Coronary artery (tissue), 2 donors: ENCODE measurements around the gene HID1.
"Not testable (repeated sequence)": the region's sequence is repeated elsewhere in the genome, so short reads cannot be mapped to it uniquely, and the experiment has no call there.

Source experiments
- DNase-seq: peaks from one replicate; pipeline ENCODE4 v3.0.0-alpha.2; 2017; ENCODE audit warnings: low spot score
- H3K27ac ChIP-seq, 2 donors: fragments of 200-600 bp; sonication (generic); one replicate each; pipeline ENCODE4 v1.5.1; 2016 to 2019
- H3K4me3 ChIP-seq: fragments of 200-600 bp; sonication (generic); 2 replicates; pipeline ENCODE4 v1.5.1; 2016; ENCODE audit warnings: mild to moderate bottlenecking, moderate library complexity
- CTCF ChIP-seq: fragments of 200-600 bp; sonication (generic); IDR thresholded peaks from one replicate; pipeline ENCODE4 v1.5.1; 2019; ENCODE audit warnings: antibody characterized with exemption

HID1 gene

GRCh38 chr17:75012096-75012345, 39.5 kb upstream of the HID1 start:
- DNase-seq, result no peak
- TF ChIP-seq CTCF, result no peak
- Histone ChIP-seq H3K27ac (peak overlapping the region; percentile 83 to 88), H3K4me3 (peak overlapping the region; percentile 97)

GRCh38 chr17:75011401-75012095, 39.0 kb upstream of the HID1 start:
- peak overlapping the region; percentile 83 to 88 for H3K27ac ChIP-seq
- TF ChIP-seq CTCF, result no peak
- no peak for DNase-seq
- peak overlapping the region; percentile 97 for H3K4me3 ChIP-seq

GRCh38 chr17:75010683-75011400, 38.3 kb upstream of the HID1 start:
- H3K27ac ChIP-seq, result peak overlapping the region in 1 of 2 donors; percentile 88
- no peak overlapping the region for H3K4me3 ChIP-seq
- no peak for DNase-seq
- no peak for TF ChIP-seq CTCF

DNA sequence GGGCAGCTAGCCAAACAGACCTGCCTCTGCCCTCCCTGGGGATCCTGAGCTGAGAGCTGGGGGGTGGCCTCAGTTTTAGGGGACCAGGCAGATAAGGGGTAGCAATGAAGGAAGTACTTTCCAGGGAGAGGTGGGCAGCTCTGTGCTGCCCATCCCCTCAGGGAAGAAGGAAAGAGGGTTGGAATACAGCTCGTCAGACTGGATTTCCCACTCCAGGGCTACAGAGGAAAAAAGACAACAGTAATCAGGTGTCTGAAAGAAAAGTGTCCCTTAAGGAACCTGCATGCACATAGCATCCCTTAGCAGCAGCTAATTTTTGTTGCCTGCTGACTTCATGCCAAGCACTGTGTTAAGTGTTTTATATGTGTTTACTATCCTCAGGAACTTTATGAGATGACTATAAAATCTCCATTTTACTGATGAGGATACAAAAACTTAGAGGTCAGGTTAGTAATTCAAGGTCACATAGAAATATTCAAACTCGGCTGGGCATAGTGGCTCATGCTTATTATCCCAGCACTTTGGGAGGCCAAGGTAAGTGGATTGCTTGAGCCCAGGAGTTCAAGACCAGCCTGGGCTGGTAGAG, 36.7 kb upstream of the HID1 start:
- Histone ChIP-seq H3K27ac (no peak overlapping the region), H3K4me3 (no peak overlapping the region)
- no peak for TF ChIP-seq CTCF
- no peak for DNase-seq

DNA sequence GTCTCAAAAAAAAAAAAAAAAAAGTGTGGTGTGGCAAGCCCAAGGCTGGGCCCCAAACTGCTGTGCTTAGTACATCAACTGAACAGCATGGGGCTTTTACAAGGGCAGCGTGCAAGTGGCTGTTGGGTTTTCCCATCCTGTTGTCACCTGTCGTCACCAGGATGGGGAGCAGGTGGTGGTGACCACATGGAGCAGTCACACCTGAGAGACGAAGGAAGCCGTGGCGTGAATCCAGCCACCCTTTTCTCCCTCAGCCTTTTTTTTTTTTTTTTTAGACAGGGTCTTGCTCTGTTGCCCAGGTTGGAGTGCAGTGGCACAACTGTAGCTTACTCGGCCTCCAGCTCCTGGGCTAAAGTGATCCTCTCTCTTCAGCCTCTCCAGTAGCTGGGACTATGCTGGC, 35.8 kb upstream of the HID1 start:
- Histone ChIP-seq H3K4me3 (no peak overlapping the region), H3K27ac (no peak overlapping the region)
- DNase-seq, result no peak
- no peak for TF ChIP-seq CTCF

- no peak for TF ChIP-seq CTCF
- Histone ChIP-seq H3K27ac (no peak overlapping the region), H3K4me3 (no peak overlapping the region)
- DNase-seq, result no peak
Observed at GRCh38 chr17:75006653-75007052, 34.1 kb upstream of the HID1 start.

DNA sequence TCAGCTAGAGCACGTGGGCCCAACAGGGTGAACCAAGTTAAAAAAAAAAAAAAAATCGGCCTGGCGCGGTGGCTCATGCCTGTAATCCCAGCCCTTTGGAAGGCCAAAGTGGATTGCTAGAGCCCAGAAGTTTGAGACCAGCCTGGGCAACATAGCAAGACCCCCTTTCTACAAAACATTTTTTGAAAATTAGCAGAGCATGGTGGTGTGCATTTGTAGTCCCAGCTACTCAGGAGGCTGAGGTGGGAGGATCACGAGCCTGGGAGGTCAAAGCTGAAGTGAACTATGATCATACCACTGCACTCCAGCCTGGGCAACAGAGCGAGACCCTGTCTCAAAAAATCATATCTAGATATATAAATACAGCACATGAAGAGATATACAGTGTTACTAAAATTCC, 33.5 kb upstream of the HID1 start:
- not testable (repeated sequence) for H3K27ac ChIP-seq, DNase-seq, H3K4me3 ChIP-seq
